PC-3 (cell line): ENCODE data around the gene CCR7. TPM values are rescaled to one million over a fixed set of nuclear protein-coding genes. Genes with fewer than 3 reads are reported as not detected.

Experiments
- ATAC-seq: fragments of 200-7000 bp; cut with Tn5 transposase; 2 replicates; pipeline ENCODE4 v1.9.1; 2020; ENCODE audit warnings: mild to moderate bottlenecking, moderate library complexity
- BruUV-seq: library from RNA; stranded (reverse); fragments of 400-500 nt; replicated peaks from 2 replicates; lab custom pipeline; 2021; lab: Mats Ljungman, UMichigan
- CTCF ChIA-PET: fragments of 300-600 bp; sonication (Branson Sonifier 250); formaldehyde crosslinking; loops from one replicate; lab custom pipeline; 2022; ENCODE audit warnings: antibody characterized with exemption; lab: Charles Lee
- POLR2A ChIA-PET: fragments of 300-600 bp; sonication (Branson Sonifier 250); formaldehyde crosslinking; loops from one replicate; lab custom pipeline; 2022; ENCODE audit warnings: antibody characterized with exemption; ENCODE audit not compliant: unreplicated experiment; lab: Charles Lee
- DNase-seq: peaks from one replicate; pipeline ENCODE4 v3.0.0-alpha.2; 2015
- H2AFZ ChIP-seq: fragments of 300-600 bp; sonication (generic); 2 replicates; pipeline ENCODE4 v1.6.0; 2016; ENCODE audit warnings: antibody characterized with exemption, low read length
- H3F3A ChIP-seq: fragments of 300-600 bp; sonication (generic); one replicate; pipeline ENCODE4 v1.6.0; 2017; ENCODE audit warnings: antibody characterized with exemption, low read length, control low read depth, mild to moderate bottlenecking; ENCODE audit not compliant: unreplicated experiment
- H3K27ac ChIP-seq: fragments of 300-600 bp; sonication (generic); 2 replicates; pipeline ENCODE4 v1.5.1; 2016; ENCODE audit warnings: mild to moderate bottlenecking, low read length
- H3K27me3 ChIP-seq: fragments of 300-600 bp; sonication (generic); 2 replicates; pipeline ENCODE4 v1.6.1; 2016; ENCODE audit warnings: low read length, mixed read lengths
- H3K36me3 ChIP-seq: fragments of 300-600 bp; sonication (generic); 2 replicates; pipeline ENCODE4 v1.6.1; 2016; ENCODE audit warnings: low read depth, mixed run types, low read length, mixed read lengths
- H3K4me1 ChIP-seq: fragments of 300-600 bp; sonication (generic); 2 replicates; pipeline ENCODE4 v1.5.1; 2016; ENCODE audit warnings: low read length; ENCODE audit not compliant: insufficient read depth
- H3K4me2 ChIP-seq: fragments of 300-600 bp; sonication (generic); 2 replicates; pipeline ENCODE4 v1.6.0; 2016; ENCODE audit warnings: low read length
- H3K4me3 ChIP-seq: fragments of 300-600 bp; sonication (generic); 2 replicates; pipeline ENCODE4 v1.5.1; 2016; ENCODE audit warnings: mild to moderate bottlenecking, low read length, mixed read lengths
- H3K79me2 ChIP-seq: fragments of 300-600 bp; sonication (generic); 2 replicates; pipeline ENCODE4 v1.6.1; 2017; ENCODE audit warnings: low read length, mixed read lengths
- H3K9ac ChIP-seq: fragments of 300-600 bp; sonication (generic); 2 replicates; pipeline ENCODE4 v1.6.0; 2016; ENCODE audit warnings: mild to moderate bottlenecking, low read length
- H3K9me2 ChIP-seq: fragments of 300-600 bp; sonication (generic); replicated peaks from 2 replicates; pipeline ENCODE4 v1.6.1; 2016; ENCODE audit warnings: mixed run types, low read length, mixed read lengths
- H3K9me3 ChIP-seq: fragments of 300-600 bp; sonication (generic); 2 replicates; pipeline ENCODE4 v1.6.1; 2016; ENCODE audit warnings: low read length, mixed read lengths
- H4K20me1 ChIP-seq: fragments of 300-600 bp; sonication (generic); 2 replicates; pipeline ENCODE4 v1.6.1; 2016; ENCODE audit warnings: low read length, mixed read lengths
- CTCF ChIP-seq: fragments of 300-600 bp; sonication (generic); conservative IDR thresholded peaks from 2 replicates; pipeline ENCODE4 v1.5.1; 2017; ENCODE audit warnings: antibody characterized with exemption, low read depth, mild to moderate bottlenecking, low read length
- EZH2 ChIP-seq: fragments of 300-600 bp; sonication (generic); IDR thresholded peaks from one replicate; pipeline ENCODE4 v1.6.1; 2017; ENCODE audit warnings: antibody characterized with exemption, mild to moderate bottlenecking, low read length; ENCODE audit not compliant: unreplicated experiment
- EZH2phosphoT487 ChIP-seq: fragments of 300-600 bp; sonication (generic); IDR thresholded peaks from 2 replicates; pipeline ENCODE4 v1.6.1; 2018; ENCODE audit warnings: mild to moderate bottlenecking, antibody characterized with exemption, low read length, borderline replicate concordance
- intact Hi-C: fragments of 100-400 bp; cut with micrococcal nuclease; formaldehyde crosslinking; loops from 2 replicates; pipeline ENCODE4 v1.9.0; 2023
- total RNA-seq: library from RNA; depleted of rRNA; stranded (reverse); fragments of >200 nt; gene quantifications from 2 replicates; pipeline ENCODE4 v1.2.3, GENCODE V29; 2014

CCR7 gene
- total RNA-seq, 1 experiment from 2014 or later = not detected

GRCh38 chr17:40533896-40534295 lies 31.4 kb downstream of the CCR7 start:
- DNase-seq = peak; percentile 14
- peak; percentile 34 for ATAC-seq

GRCh38 chr17:40532520-40533253 lies 32.6 kb downstream of the CCR7 start:
- Histone ChIP-seq H3K4me1 (peaks cover 28% of the 10 kb centered on the region), H3K9ac (peak overlapping the region; percentile 37; the same call in 1 of the 2 replicates), H2AFZ (0 out of 2 replicates have a peak overlapping the region, but pooled peaks have one; percentile 6), H3K9me2 (no peaks in the 10 kb centered on the region), H3K27ac (peak overlapping the region; percentile 49), H3K36me3 (no peaks in the 10 kb centered on the region), H3K27me3 (no peaks in the 10 kb centered on the region), H3K9me3 (no peaks in the 10 kb centered on the region), H3K79me2 (no peaks in the 10 kb centered on the region), H4K20me1 (no peaks in the 10 kb centered on the region), H3K4me3 (no peak overlapping the region), H3F3A (no peaks in the 10 kb centered on the region), H3K4me2 (0 out of 2 replicates have a peak overlapping the region, but pooled peaks have one; percentile 9)
- intact Hi-C loops = loop anchor here (1.0 to 5.0 kb wide), 3 partner anchors 28 to 91 kb away; no protein-coding TSS in a partner anchor
- ATAC-seq (0 out of 2 replicates have a peak, but pooled peaks have one; percentile 7), DNase-seq (no peak)
- POLR2A ChIA-PET = interaction anchor here (0.6 to 1.1 kb wide), 2 partner anchors 93 to 1156 kb away, joined by 4 read pairs; no protein-coding TSS in a partner anchor
- TF ChIP-seq CTCF (no peak), EZH2 (no peak), EZH2phosphoT487 (no peak)
- CTCF ChIA-PET = interaction anchor here (0.6 to 3.0 kb wide), 9 partner anchors 28 to 116 kb away, joined by 3 to 48 read pairs (median 6); partner anchors contain the start of gene TOP2A
- BruUV-seq = no TSS peak

More at GRCh38 chr17:40533896-40534295, 31.4 kb downstream of the CCR7 start:
- Histone ChIP-seq H3K27ac (no peak overlapping the region; the same call in 1 of the 2 replicates), H3K4me1 (peaks cover 28% of the 10 kb centered on the region), H3K79me2 (no peaks in the 10 kb centered on the region), H3K36me3 (no peaks in the 10 kb centered on the region), H2AFZ (no peak overlapping the region), H3K27me3 (no peaks in the 10 kb centered on the region), H4K20me1 (no peaks in the 10 kb centered on the region), H3F3A (no peaks in the 10 kb centered on the region), H3K4me3 (no peak overlapping the region), H3K9ac (no peak overlapping the region), H3K9me3 (no peaks in the 10 kb centered on the region), H3K9me2 (no peaks in the 10 kb centered on the region), H3K4me2 (peak overlapping the region; percentile 4; the same call in 1 of the 2 replicates)
- ChIA-PET POLR2A (no interaction called here), CTCF (interaction anchor here (0.7 to 3.0 kb wide), 7 partner anchors 27 to 171 kb away, joined by 3 to 48 read pairs (median 4); no protein-coding TSS in a partner anchor)
- no TSS peak for BruUV-seq
- intact Hi-C loops = loop anchor here (1.0 to 5.0 kb wide), 3 partner anchors 26 to 93 kb away; no protein-coding TSS in a partner anchor
- TF ChIP-seq EZH2phosphoT487 (no peak), EZH2 (no peak), CTCF (no peak)
